Ectodermal cell (in vitro differentiated cells): ENCODE measurements around the gene IFT80.
"Not testable (repeated sequence)": the region's sequence is repeated elsewhere in the genome, so short reads cannot be mapped to it uniquely, and the experiment has no call there.

ENCODE experiments used
- H3K27ac ChIP-seq: 2 replicates; pipeline ENCODE4 v1.7.0; 2013; ENCODE audit warnings: mild to moderate bottlenecking, low read depth, low read length; ENCODE audit not compliant: insufficient read depth, poor library complexity, severe bottlenecking
- H3K27me3 ChIP-seq: 2 replicates; pipeline ENCODE4 v1.7.0; 2013; ENCODE audit warnings: mild to moderate bottlenecking, low read length; ENCODE audit not compliant: insufficient read depth, control insufficient read depth, poor library complexity, severe bottlenecking
- H3K36me3 ChIP-seq: one replicate; pipeline ENCODE4 v1.7.0; 2013; ENCODE audit warnings: low read length; ENCODE audit not compliant: control insufficient read depth, insufficient read depth
- H3K4me1 ChIP-seq: one replicate; pipeline ENCODE4 v1.7.0; 2013; ENCODE audit warnings: low read length; ENCODE audit not compliant: control insufficient read depth, insufficient read depth
- H3K4me3 ChIP-seq: 2 replicates; pipeline ENCODE4 v1.7.0; 2013; ENCODE audit warnings: low read depth, low read length, control low read depth; ENCODE audit not compliant: insufficient read depth
- H3K9me3 ChIP-seq: 2 replicates; pipeline ENCODE4 v1.7.0; 2013; ENCODE audit warnings: mild to moderate bottlenecking, low read length, moderate library complexity; ENCODE audit not compliant: control insufficient read depth
- WGBS, 2 experiments: methylation state at CpG; one replicate each; pipeline ENCODE4 v1.1.7; 2013; ENCODE audit warnings: missing lambda C conversion rate in 2 of 2; 5-methylcytosine and 5-hydroxymethylcytosine counted together

The IFT80 gene

GRCh38 chr3:160365869-160366522 lies 33.0 kb downstream of the IFT80 start:
- Histone ChIP-seq H3K36me3 (no peaks in the 10 kb centered on the region), H3K27ac (no peak overlapping the region), H3K27me3 (no peaks in the 10 kb centered on the region), H3K4me1 (no peaks in the 10 kb centered on the region), H3K9me3 (no peaks in the 10 kb centered on the region), H3K4me3 (no peak overlapping the region)
- 93 to 100% methylated on average over 1 of the region's 1 CpG for WGBS, 2 experiments

DNA sequence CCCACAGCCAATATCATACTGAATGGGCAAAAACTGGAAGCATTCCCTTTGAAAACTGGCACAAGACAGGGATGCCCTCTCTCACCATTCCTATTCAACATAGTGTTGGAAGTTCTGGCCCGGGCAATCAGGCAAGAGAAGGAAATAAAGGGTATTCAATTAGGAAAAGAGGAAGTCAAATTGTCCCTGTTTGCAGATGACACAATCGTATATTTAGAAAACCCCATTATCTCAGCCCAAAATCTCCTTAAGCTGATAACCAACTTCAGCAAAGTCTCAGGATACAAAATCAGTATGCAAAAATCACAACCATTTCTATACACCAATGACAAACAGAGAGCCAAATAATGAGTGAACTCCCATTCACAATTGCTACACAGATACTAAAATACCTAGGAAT lies 36.1 kb downstream of the IFT80 start:
- 90 to 93% methylated on average over 1 of the region's 2 CpGs for WGBS, 2 experiments
- H3K27me3 ChIP-seq, H3K27ac ChIP-seq: not testable (repeated sequence)

DNA sequence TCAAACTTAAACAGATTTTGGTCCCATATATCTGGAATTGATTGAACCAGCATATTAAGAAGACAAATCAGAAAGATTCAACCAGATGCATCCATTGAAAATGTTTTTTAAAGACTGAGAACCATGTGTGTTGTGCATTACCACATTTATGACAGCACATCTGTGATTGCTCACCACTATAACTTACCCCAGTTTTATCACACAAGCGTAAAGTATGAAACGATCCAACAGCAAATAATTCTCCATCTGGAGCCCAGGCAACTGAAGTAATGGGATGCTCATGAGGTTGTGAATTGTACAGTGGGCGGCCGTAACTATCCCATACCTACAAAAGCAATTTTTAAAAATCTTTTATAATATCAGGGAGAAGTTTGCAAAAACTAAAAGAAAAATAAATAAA lies 43.2 kb downstream of the IFT80 start:
- no peak overlapping the region for H3K4me3 ChIP-seq
- no peaks in the 10 kb centered on the region for H3K4me1 ChIP-seq
- 100% methylated on average over 1 to 2 of the region's 4 CpGs for WGBS, 2 experiments
- H3K36me3 ChIP-seq = peaks cover 6% of the 10 kb centered on the region
- no peaks in the 10 kb centered on the region for H3K9me3 ChIP-seq
- no peak overlapping the region for H3K27ac ChIP-seq
- no peaks in the 10 kb centered on the region for H3K27me3 ChIP-seq

More for the DNA sequence above, 36.1 kb downstream of the IFT80 start:
- H3K9me3 ChIP-seq, H3K36me3 ChIP-seq, H3K4me3 ChIP-seq, H3K4me1 ChIP-seq: not testable (repeated sequence)

DNA sequence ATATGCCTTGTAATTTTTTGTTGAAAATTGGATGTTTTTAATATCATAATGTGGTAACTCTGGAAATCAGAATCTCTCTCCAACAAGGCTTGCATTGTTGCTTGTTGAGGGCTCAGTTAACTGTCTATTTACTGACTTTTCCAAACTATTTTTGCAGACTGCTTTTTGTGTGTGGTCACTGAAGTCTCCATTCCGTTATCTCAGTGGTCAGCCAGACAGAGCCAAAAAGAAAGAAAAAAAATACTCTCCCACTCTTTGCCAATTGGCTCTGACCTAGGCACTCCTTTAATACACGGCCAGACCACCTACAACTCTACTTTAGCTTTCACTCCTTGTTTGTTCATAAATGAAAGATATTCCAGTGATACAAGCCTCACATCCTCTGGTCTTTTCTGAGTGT lies 52.5 kb downstream of the IFT80 start:
- H3K27ac ChIP-seq = no peak overlapping the region
- 92 to 93% methylated on average over 2 of the region's 2 CpGs for WGBS, 2 experiments

DNA sequence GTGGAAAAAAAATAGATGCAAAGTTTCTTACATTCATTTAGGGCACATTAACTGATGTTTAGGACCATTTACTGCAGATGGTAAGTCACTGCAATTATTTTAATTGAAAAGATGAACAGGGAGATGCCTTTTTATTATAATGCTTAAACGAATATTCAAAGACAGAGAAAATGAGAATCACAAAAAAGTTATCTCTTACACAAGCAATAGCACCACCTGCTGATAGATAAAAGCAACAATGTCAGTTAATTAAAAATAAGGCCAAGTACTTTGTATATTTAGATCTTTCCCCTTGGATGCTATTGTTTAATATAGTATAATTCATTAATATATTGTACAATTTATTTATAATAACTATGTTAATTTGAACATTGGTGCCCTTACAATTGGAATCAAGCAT lies 55.9 kb downstream of the IFT80 start:
- no peaks in the 10 kb centered on the region for H3K4me1 ChIP-seq
- no peaks in the 10 kb centered on the region for H3K9me3 ChIP-seq
- no peaks in the 10 kb centered on the region for H3K36me3 ChIP-seq
- H3K4me3 ChIP-seq = no peak overlapping the region
- no CpG with 5 or more reads among the region's 1 CpG for WGBS, 2 experiments
- no peaks in the 10 kb centered on the region for H3K27me3 ChIP-seq
- no peak overlapping the region for H3K27ac ChIP-seq

More for the DNA sequence above, 52.5 kb downstream of the IFT80 start:
- no peaks in the 10 kb centered on the region for H3K36me3 ChIP-seq
- H3K27me3 ChIP-seq = no peaks in the 10 kb centered on the region
- H3K4me3 ChIP-seq = no peak overlapping the region
- no peaks in the 10 kb centered on the region for H3K4me1 ChIP-seq
- H3K9me3 ChIP-seq = no peaks in the 10 kb centered on the region

- WGBS, 2 experiments = 93 to 97% methylated on average over 2 of the region's 2 CpGs
- no peaks in the 10 kb centered on the region for H3K9me3 ChIP-seq
- H3K27me3 ChIP-seq = no peaks in the 10 kb centered on the region
- no peaks in the 10 kb centered on the region for H3K4me1 ChIP-seq
- H3K27ac ChIP-seq = no peak overlapping the region
- no peaks in the 10 kb centered on the region for H3K36me3 ChIP-seq
- H3K4me3 ChIP-seq = no peak overlapping the region
Observed at GRCh38 chr3:160340351-160340750, 58.7 kb downstream of the IFT80 start.

DNA sequence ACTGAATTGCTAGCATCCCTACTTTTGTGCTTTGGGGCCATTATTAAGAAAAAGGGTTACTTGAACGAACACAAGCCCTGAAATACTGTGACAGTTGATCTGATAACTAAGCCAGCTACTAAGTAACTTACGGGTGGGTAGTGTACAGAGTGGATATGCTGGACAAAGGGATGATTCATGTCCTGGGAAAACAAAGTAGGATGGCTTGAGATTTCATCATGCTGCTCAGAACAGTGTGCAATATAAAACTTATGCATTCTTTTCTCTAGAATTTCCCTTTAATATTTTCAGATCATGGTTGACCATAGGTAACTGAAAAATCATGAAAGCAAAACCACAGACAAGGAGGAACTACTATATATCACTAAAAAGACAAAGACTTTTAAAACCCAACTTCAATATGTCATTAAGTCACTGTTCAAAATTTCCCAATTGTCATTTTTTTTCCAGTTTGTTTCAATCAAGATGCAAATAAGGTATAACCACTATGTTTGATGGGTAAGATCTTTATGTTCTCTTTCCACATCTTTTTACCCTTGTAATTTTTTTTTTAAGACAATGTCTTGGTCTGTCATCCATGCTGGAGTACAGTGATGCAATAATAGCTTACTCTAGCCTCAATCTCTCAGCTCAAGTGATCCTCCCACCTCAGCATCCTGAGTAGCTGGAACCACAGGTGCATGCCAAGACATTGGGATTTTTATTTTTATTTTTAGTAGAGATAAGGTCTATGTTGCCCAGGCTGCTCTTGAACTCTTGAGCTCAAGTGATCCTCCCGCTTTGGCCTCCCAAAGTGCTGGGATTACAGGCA lies 67.7 kb downstream of the IFT80 start:
- Histone ChIP-seq H3K27me3 (no peaks in the 10 kb centered on the region), H3K27ac (no peak overlapping the region)
- 92 to 95% methylated on average over 3 of the region's 3 CpGs for WGBS, 2 experiments

GRCh38 chr3:160330690-160331089 lies 68.3 kb downstream of the IFT80 start:
- Histone ChIP-seq H3K36me3 (no peaks in the 10 kb centered on the region), H3K27ac (no peak overlapping the region), H3K4me1 (no peaks in the 10 kb centered on the region), H3K4me3 (no peak overlapping the region), H3K9me3 (no peaks in the 10 kb centered on the region), H3K27me3 (no peaks in the 10 kb centered on the region)

More for the DNA sequence above, 67.7 kb downstream of the IFT80 start:
- Histone ChIP-seq H3K4me1 (no peaks in the 10 kb centered on the region), H3K9me3 (no peaks in the 10 kb centered on the region), H3K4me3 (no peak overlapping the region), H3K36me3 (no peaks in the 10 kb centered on the region)

DNA sequence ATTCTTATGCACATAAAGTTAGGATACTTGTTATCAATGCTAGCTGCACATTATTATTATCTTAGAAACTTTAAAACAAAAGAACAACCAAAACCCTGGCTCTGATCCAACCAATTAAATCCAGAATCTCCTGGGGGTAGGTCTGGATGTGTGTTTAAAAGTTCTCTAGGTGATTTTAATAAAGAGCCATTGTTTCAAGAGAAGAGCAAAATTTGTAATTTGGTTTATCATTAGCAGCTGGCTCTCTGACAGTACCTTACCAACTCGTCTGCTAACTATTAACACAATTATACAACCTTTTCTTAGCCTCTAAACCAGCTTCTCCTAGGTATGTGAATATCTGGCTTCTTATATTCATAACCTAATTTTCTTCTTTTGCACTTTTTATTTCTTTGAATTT lies 68.9 kb downstream of the IFT80 start:
- no peaks in the 10 kb centered on the region for H3K9me3 ChIP-seq
- no peaks in the 10 kb centered on the region for H3K36me3 ChIP-seq
- H3K4me3 ChIP-seq = no peak overlapping the region
- H3K27me3 ChIP-seq = no peaks in the 10 kb centered on the region
- H3K27ac ChIP-seq = no peak overlapping the region
- H3K4me1 ChIP-seq = no peaks in the 10 kb centered on the region
- 85 to 100% methylated on average over 1 of the region's 1 CpG for WGBS, 2 experiments

DNA sequence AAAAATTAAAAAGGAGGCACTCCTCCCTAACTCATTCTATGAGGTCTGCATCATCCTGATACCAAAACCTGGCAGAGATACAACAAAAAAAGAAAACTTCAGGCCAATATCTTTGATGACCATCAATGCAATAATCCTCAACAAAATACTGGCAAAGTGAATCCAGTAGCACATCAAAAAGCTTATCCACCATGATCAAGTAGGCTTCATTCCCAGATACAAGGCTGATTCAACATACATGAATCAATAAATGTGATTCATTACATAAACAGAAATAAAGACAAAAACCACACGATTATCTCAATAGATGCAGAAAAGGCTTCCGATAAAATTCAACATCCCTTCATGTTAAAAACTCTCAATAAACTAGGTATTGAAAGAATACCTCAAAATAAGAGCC lies 72.7 kb downstream of the IFT80 start:
- H3K27me3 ChIP-seq, H3K4me3 ChIP-seq, H3K27ac ChIP-seq, H3K9me3 ChIP-seq, H3K36me3 ChIP-seq, H3K4me1 ChIP-seq: not testable (repeated sequence)
- 92 to 98% methylated on average over 2 of the region's 2 CpGs for WGBS, 2 experiments
